Endodermal cell (in vitro differentiated cells): ENCODE measurements around the gene TBXAS1. TPM values are rescaled to one million over a fixed set of nuclear protein-coding genes. Genes with fewer than 3 reads are reported as not detected.

Source experiments
- DNase-seq: peaks from one replicate; pipeline ENCODE4 v3.0.0-alpha.2; 2017
- H3K27ac ChIP-seq: 2 replicates; pipeline ENCODE4 v1.5.1; 2013; ENCODE audit warnings: mild to moderate bottlenecking, low read depth, low read length, moderate library complexity
- H3K27me3 ChIP-seq: 2 replicates; pipeline ENCODE4 v1.6.1; 2013; ENCODE audit warnings: mild to moderate bottlenecking, low read length, moderate library complexity; ENCODE audit not compliant: insufficient read depth, control insufficient read depth, poor library complexity, severe bottlenecking
- H3K36me3 ChIP-seq: 2 replicates; pipeline ENCODE4 v1.7.0; 2013; ENCODE audit warnings: mild to moderate bottlenecking, low read length, moderate library complexity; ENCODE audit not compliant: control insufficient read depth, insufficient read depth
- H3K4me1 ChIP-seq: one replicate; pipeline ENCODE4 v1.7.0; 2013; ENCODE audit warnings: low read length; ENCODE audit not compliant: control insufficient read depth, insufficient read depth
- H3K4me3 ChIP-seq: 2 replicates; pipeline ENCODE4 v1.5.1; 2013; ENCODE audit warnings: mild to moderate bottlenecking, low read length, moderate library complexity
- H3K9ac ChIP-seq: 2 replicates; pipeline ENCODE4 v1.6.1; 2013; ENCODE audit warnings: mild to moderate bottlenecking, low read length, moderate library complexity; ENCODE audit not compliant: poor library complexity, severe bottlenecking; ENCODE audit errors: extremely low read depth
- H3K9me3 ChIP-seq: 2 replicates; pipeline ENCODE4 v1.6.1; 2013; ENCODE audit warnings: mild to moderate bottlenecking, low read length, moderate library complexity; ENCODE audit not compliant: control insufficient read depth
- H3K27ac Mint-ChIP-seq: 2 replicates; pipeline ENCODE4 v1.8.0; 2020; ENCODE audit warnings: mixed read lengths
- H3K27me3 Mint-ChIP-seq: 2 replicates; pipeline ENCODE4 v1.8.0; 2021; ENCODE audit warnings: mild to moderate bottlenecking, mixed read lengths; ENCODE audit not compliant: insufficient read depth
- H3K36me3 Mint-ChIP-seq: 2 replicates; pipeline ENCODE4 v1.8.0; 2020; ENCODE audit warnings: low read depth, mixed read lengths
- H3K4me1 Mint-ChIP-seq: 2 replicates; pipeline ENCODE4 v1.8.0; 2020; ENCODE audit warnings: mixed read lengths
- H3K4me3 Mint-ChIP-seq: 2 replicates; pipeline ENCODE4 v1.8.0; 2020; ENCODE audit warnings: mild to moderate bottlenecking, moderate library complexity, mixed read lengths
- H3K9me3 Mint-ChIP-seq: 2 replicates; pipeline ENCODE4 v1.8.0; 2020; ENCODE audit warnings: mild to moderate bottlenecking, mixed read lengths
- WGBS, 2 experiments: methylation state at CpG; one replicate each; pipeline versions ENCODE4 v1.1.5 to v1.1.7; 2013; ENCODE audit warnings: missing lambda C conversion rate in 2 of 2, mixed read lengths in 1 of 2; ENCODE audit not compliant: insufficient coverage in 1 of 2, insufficient read length in 1 of 2; 5-methylcytosine and 5-hydroxymethylcytosine counted together
- total RNA-seq, 2 donors: library from RNA; stranded (reverse); fragmentation: NEBNext Ultra II Directional in 1 of 2; extraction: Animal tissue kit (Norgen Biotek cat#: 25700) in 1 of 2; gene quantifications; 2 replicates in 1 of 2; 3 replicates in 1 of 2; pipeline ENCODE4 v1.2.1, GENCODE V29; 2021
- TF ChIP-seq, protein P1 (sequence below): fragments of 200-600 bp; sonication (generic); conservative IDR thresholded peaks from 2 replicates; pipeline ENCODE4 v1.5.0; 2021; ENCODE audit warnings: antibody characterized with exemption, mild to moderate bottlenecking

TBXAS1 gene
- total RNA-seq, 2 donors from 2014 or later: 7.6 to 13.5 TPM

- H3K4me3 ChIP-seq: no peak overlapping the region
- DNase-seq: no peak
- H3K9ac ChIP-seq: no peak overlapping the region
- Mint-ChIP-seq H3K4me3 (no peak overlapping the region), H3K27me3 (no peaks in the 10 kb centered on the region), H3K36me3 (no peaks in the 10 kb centered on the region), H3K4me1 (peaks cover under 1% of the 10 kb centered on the region), H3K27ac (no peak overlapping the region), H3K9me3 (no peaks in the 10 kb centered on the region)
- H3K36me3 ChIP-seq: no peaks in the 10 kb centered on the region
- TF ChIP-seq, protein P1, sequence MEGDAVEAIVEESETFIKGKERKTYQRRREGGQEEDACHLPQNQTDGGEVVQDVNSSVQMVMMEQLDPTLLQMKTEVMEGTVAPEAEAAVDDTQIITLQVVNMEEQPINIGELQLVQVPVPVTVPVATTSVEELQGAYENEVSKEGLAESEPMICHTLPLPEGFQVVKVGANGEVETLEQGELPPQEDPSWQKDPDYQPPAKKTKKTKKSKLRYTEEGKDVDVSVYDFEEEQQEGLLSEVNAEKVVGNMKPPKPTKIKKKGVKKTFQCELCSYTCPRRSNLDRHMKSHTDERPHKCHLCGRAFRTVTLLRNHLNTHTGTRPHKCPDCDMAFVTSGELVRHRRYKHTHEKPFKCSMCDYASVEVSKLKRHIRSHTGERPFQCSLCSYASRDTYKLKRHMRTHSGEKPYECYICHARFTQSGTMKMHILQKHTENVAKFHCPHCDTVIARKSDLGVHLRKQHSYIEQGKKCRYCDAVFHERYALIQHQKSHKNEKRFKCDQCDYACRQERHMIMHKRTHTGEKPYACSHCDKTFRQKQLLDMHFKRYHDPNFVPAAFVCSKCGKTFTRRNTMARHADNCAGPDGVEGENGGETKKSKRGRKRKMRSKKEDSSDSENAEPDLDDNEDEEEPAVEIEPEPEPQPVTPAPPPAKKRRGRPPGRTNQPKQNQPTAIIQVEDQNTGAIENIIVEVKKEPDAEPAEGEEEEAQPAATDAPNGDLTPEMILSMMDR: no peak
- WGBS, 2 experiments: 89 to 97% methylated on average over 3 to 6 of the region's 6 CpGs
- no peak overlapping the region for H3K27ac ChIP-seq
- no peaks in the 10 kb centered on the region for H3K9me3 ChIP-seq
- no peaks in the 10 kb centered on the region for H3K4me1 ChIP-seq
- no peaks in the 10 kb centered on the region for H3K27me3 ChIP-seq
Measured at GRCh38 chr7:139960157-139960556, 131.1 kb downstream of the TBXAS1 start.

GRCh38 chr7:139965942-139966628, 137.0 kb downstream of the TBXAS1 start:
- H3K9me3 ChIP-seq: no peaks in the 10 kb centered on the region
- Mint-ChIP-seq H3K27me3 (peaks cover 2% of the 10 kb centered on the region), H3K4me1 (no peaks in the 10 kb centered on the region), H3K27ac (no peak overlapping the region), H3K9me3 (no peaks in the 10 kb centered on the region), H3K36me3 (no peaks in the 10 kb centered on the region), H3K4me3 (no peak overlapping the region)
- H3K27me3 ChIP-seq: no peaks in the 10 kb centered on the region
- no peaks in the 10 kb centered on the region for H3K36me3 ChIP-seq
- no peak overlapping the region for H3K4me3 ChIP-seq
- TF ChIP-seq, protein P1: no peak
- no peak overlapping the region for H3K27ac ChIP-seq
- DNase-seq: no peak
- no peak overlapping the region for H3K9ac ChIP-seq
- WGBS, 2 experiments: 94 to 96% methylated on average over 4 of the region's 4 CpGs
- no peaks in the 10 kb centered on the region for H3K4me1 ChIP-seq

GRCh38 chr7:139966949-139967348, 137.9 kb downstream of the TBXAS1 start:
- peaks cover 3% of the 10 kb centered on the region for H3K4me1 ChIP-seq
- TF ChIP-seq, protein P1: no peak
- H3K27me3 ChIP-seq: no peaks in the 10 kb centered on the region
- no peaks in the 10 kb centered on the region for H3K36me3 ChIP-seq
- H3K4me3 ChIP-seq: no peak overlapping the region
- Mint-ChIP-seq H3K36me3 (no peaks in the 10 kb centered on the region), H3K4me1 (peaks cover 6% of the 10 kb centered on the region), H3K9me3 (no peaks in the 10 kb centered on the region), H3K4me3 (no peak overlapping the region), H3K27me3 (peaks cover 2% of the 10 kb centered on the region), H3K27ac (no peak overlapping the region)
- DNase-seq: no peak
- H3K27ac ChIP-seq: no peak overlapping the region
- H3K9me3 ChIP-seq: no peaks in the 10 kb centered on the region
- WGBS, 2 experiments: 93% methylated on average over 5 of the region's 5 CpGs; no CpG with 5 or more reads in 1 of the 2 experiments
- H3K9ac ChIP-seq: no peak overlapping the region
